Measurements from ENCODE around the gene HOXB7.

Gene HOXB7

GRCh38 chr17:48624544-48625494, 14.0 kb upstream of the HOXB7 start:
- no peak for TF ChIP-seq CTCF (conservative IDR thresholded peaks at IDR 0.05; ENCODE audit: low read depth, low read length)
- no peak overlapping the region for H3K4me3 ChIP-seq (ENCODE audit: low read length)
- no peak for DNase-seq (ENCODE audit: low read depth)

GRCh38 chr17:48624118-48624517, 13.3 kb upstream of the HOXB7 start:
- no peak for DNase-seq (ENCODE audit: low read depth)
- no peak for TF ChIP-seq CTCF (conservative IDR thresholded peaks at IDR 0.05; ENCODE audit: low read depth, low read length)
- no peak overlapping the region for H3K4me3 ChIP-seq (ENCODE audit: low read length)

DNA sequence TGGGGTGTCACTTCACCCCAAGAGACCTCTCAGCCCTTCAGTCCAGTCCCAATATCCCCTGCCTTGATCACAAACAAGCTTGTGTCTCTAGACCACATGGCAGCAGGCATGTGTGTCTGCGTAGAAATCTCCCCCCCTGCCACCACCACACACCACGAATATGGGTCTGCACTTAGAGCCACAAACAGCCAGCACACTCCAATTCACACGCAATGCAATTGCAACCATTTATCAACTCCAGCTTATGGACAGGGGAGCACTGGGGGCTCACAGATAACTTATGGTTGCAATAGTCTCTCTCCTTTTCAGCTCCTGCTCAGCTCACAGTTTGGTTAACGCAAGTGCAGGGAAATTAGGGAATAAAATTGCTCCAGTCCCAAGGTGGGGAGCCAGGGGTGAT, 12.8 kb upstream of the HOXB7 start:
- H3K4me3 ChIP-seq (ENCODE audit: low read length), result no peak overlapping the region
- no peak for TF ChIP-seq CTCF (conservative IDR thresholded peaks at IDR 0.05; ENCODE audit: low read depth, low read length)
- no peak for DNase-seq (ENCODE audit: low read depth)

GRCh38 chr17:48622857-48623256, 12.0 kb upstream of the HOXB7 start:
- H3K4me3 ChIP-seq (ENCODE audit: low read length), result no peak overlapping the region
- TF ChIP-seq CTCF (conservative IDR thresholded peaks at IDR 0.05; ENCODE audit: low read depth, low read length), result no peak
- no peak for DNase-seq (ENCODE audit: low read depth)

DNA sequence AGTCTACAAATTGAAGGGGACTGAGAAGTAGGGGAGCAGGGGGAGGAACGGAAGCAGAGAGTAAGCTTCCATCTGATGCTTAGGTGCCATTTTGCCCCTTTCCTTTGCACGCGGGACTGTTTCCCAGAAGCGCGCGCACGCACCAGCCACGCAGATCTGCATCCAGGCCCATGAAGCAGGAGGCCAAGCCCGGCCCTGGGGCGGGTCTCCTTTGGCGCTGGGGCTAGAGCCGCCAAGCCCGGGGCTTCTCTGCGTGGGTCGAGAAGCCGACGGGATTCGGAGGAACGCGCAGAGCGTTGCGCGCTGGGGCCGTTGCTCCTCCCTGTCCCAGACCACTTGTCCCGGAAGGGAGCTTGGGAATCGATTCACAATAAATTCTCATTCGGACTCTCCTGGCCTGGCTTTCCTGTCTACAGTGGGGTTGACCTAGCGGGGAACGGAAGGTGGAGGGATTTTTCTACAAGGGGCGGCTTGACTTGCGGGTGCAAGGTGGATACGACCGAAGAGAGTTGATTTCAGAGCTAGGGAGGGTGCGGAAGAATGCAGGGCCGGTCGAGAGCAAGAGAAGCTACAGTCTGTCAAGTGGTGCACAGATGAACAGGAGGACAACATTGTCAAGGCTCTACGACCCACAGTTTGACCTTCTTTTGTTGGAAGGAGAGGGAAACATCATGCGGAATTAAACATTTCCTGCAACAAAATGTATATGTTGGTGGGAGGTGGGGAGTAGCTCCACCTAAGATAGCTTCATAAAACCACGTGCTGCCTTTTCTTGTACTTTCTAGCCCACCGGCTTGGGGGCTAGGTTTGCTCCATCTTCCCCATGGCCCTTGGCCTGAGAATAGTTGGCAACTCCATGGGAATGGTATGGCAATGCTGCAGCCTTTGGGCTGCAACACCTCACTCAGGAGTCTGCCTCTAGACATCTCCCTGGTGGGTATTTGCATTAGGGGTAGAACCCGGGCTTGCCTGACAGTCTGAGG, 10.9 kb upstream of the HOXB7 start:
- H3K4me3 ChIP-seq (ENCODE audit: low read length), result no peak overlapping the region
- no peak for DNase-seq (ENCODE audit: low read depth)
- TF ChIP-seq CTCF (conservative IDR thresholded peaks at IDR 0.05; ENCODE audit: low read depth, low read length), result no peak

GRCh38 chr17:48620461-48621139, 9.8 kb upstream of the HOXB7 start:
- TF ChIP-seq CTCF (conservative IDR thresholded peaks at IDR 0.05; ENCODE audit: low read depth, low read length), result no peak

More at GRCh38 chr17:48620461-48621139, 9.8 kb upstream of the HOXB7 start:
- no peak for DNase-seq (ENCODE audit: low read depth)
- no peak overlapping the region for H3K4me3 ChIP-seq (ENCODE audit: low read length)

Data from retinal pigment epithelial cell (primary cell).